Panc1 (cell line): Measurements from ENCODE around the gene NUDT16L1. TPM values are rescaled to one million over a fixed set of nuclear protein-coding genes. Genes with fewer than 3 reads are reported as not detected.

Source experiments
- ATAC-seq: fragments of 200-7000 bp; cut with Tn5 transposase; 2 replicates; pipeline ENCODE4 v1.9.1; 2020; ENCODE audit warnings: mild to moderate bottlenecking, moderate library complexity
- BruUV-seq: library from RNA; stranded (reverse); fragments of 400-500 nt; replicated peaks from 2 replicates; lab custom pipeline; 2021; lab: Mats Ljungman, UMichigan
- CTCF ChIA-PET: fragments of 300-600 bp; sonication (Branson Sonifier 250); formaldehyde crosslinking; loops from one replicate; lab custom pipeline; 2022; ENCODE audit warnings: antibody characterized with exemption; lab: Charles Lee
- POLR2A ChIA-PET: fragments of 300-600 bp; sonication (Branson Sonifier 250); formaldehyde crosslinking; loops from one replicate; lab custom pipeline; 2022; ENCODE audit warnings: antibody characterized with exemption; lab: Charles Lee
- DNase-seq: peaks from one replicate; pipeline ENCODE4 v3.0.0-alpha.2; 2010; ENCODE audit warnings: low read depth, low spot score
- H3K27ac ChIP-seq: 2 replicates; pipeline ENCODE4 v1.5.1; 2011; ENCODE audit warnings: mild to moderate bottlenecking, low read length, inconsistent platforms
- H3K27me3 ChIP-seq: fragments of 200-500 bp; sonication (Bioruptor generic); 2 replicates; pipeline ENCODE4 v1.6.0; 2014; ENCODE audit warnings: low read length, inconsistent platforms; ENCODE audit not compliant: control insufficient read depth, insufficient read depth
- H3K36me3 ChIP-seq: fragments of 200-500 bp; sonication (Bioruptor generic); 2 replicates; pipeline ENCODE4 v1.5.1; 2014; ENCODE audit warnings: inconsistent platforms, mild to moderate bottlenecking, low read length, moderate library complexity; ENCODE audit not compliant: control insufficient read depth, insufficient read depth
- H3K4me1 ChIP-seq: 2 replicates; pipeline ENCODE4 v1.5.1; 2011; ENCODE audit warnings: inconsistent platforms, mild to moderate bottlenecking, low read length, moderate library complexity; ENCODE audit not compliant: control insufficient read depth, insufficient read depth
- H3K4me3 ChIP-seq, 2 experiments: 2 replicates each; pipeline ENCODE4 v1.5.1; 2011 to 2012; ENCODE audit warnings: low read depth in 2 of 2, low read length in 2 of 2, mild to moderate bottlenecking in 2 of 2, inconsistent platforms in 1 of 2, moderate library complexity in 1 of 2
- H3K9me3 ChIP-seq: fragments of 200-500 bp; sonication (Bioruptor generic); 2 replicates; pipeline ENCODE4 v1.5.1; 2014; ENCODE audit warnings: low read depth, mild to moderate bottlenecking, inconsistent platforms, low read length, moderate library complexity; ENCODE audit not compliant: control insufficient read depth, insufficient read depth
- POLR2AphosphoS5 ChIP-seq: IDR thresholded peaks from 2 replicates; pipeline ENCODE4 v1.6.1; 2012; ENCODE audit warnings: mild to moderate bottlenecking, low read depth, low read length, moderate library complexity
- REST ChIP-seq, 2 experiments: IDR thresholded peaks; 2 replicates each; pipeline ENCODE4 v1.6.1; 2011 to 2012; ENCODE audit warnings: low read depth in 2 of 2, control low read depth in 1 of 2, low read length in 1 of 2, mild to moderate bottlenecking in 1 of 2, moderate library complexity in 1 of 2; ENCODE audit not compliant: insufficient read depth in 1 of 2
- SIN3A ChIP-seq: IDR thresholded peaks from 2 replicates; pipeline ENCODE4 v1.6.1; 2012; ENCODE audit warnings: low read depth, mild to moderate bottlenecking, low read length, moderate library complexity, borderline replicate concordance; ENCODE audit not compliant: insufficient read depth
- TCF7L2 ChIP-seq: IDR thresholded peaks from 2 replicates; pipeline ENCODE4 v1.6.1; 2011; ENCODE audit warnings: mild to moderate bottlenecking, low read depth, low read length, inconsistent platforms
- in situ Hi-C: cut with HindIII; loops from 2 replicates; pipeline ENCODE4 v1.10.0; 2016; ENCODE audit warnings: low sequenced_read_pairs, low pct_unique_long_range_greater_than_20kb
- intact Hi-C: fragments of 100-400 bp; cut with micrococcal nuclease; formaldehyde crosslinking; loops from one replicate; pipeline ENCODE4 v1.10.0; 2022; ENCODE audit not compliant: unreplicated experiment
- total RNA-seq: library from RNA; stranded (reverse); gene quantifications from one replicate; pipeline ENCODE4 v1.2.1, GENCODE V29; 2021; ENCODE audit not compliant: unreplicated experiment
- TF ChIP-seq, protein P1 (sequence below): fragments of 450-650 bp; IDR thresholded peaks from 2 replicates; pipeline ENCODE4 v1.5.1; 2017; ENCODE audit warnings: mild to moderate bottlenecking

NUDT16L1 gene
- total RNA-seq, 1 experiment from 2014 or later: 42.9 TPM

- no peak for TF ChIP-seq TCF7L2
- TF ChIP-seq POLR2AphosphoS5: no peak
- TF ChIP-seq, protein P1, sequence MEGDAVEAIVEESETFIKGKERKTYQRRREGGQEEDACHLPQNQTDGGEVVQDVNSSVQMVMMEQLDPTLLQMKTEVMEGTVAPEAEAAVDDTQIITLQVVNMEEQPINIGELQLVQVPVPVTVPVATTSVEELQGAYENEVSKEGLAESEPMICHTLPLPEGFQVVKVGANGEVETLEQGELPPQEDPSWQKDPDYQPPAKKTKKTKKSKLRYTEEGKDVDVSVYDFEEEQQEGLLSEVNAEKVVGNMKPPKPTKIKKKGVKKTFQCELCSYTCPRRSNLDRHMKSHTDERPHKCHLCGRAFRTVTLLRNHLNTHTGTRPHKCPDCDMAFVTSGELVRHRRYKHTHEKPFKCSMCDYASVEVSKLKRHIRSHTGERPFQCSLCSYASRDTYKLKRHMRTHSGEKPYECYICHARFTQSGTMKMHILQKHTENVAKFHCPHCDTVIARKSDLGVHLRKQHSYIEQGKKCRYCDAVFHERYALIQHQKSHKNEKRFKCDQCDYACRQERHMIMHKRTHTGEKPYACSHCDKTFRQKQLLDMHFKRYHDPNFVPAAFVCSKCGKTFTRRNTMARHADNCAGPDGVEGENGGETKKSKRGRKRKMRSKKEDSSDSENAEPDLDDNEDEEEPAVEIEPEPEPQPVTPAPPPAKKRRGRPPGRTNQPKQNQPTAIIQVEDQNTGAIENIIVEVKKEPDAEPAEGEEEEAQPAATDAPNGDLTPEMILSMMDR: no peak
- TF ChIP-seq REST (IDR thresholded peaks at IDR 0.05; ENCODE audit: insufficient read depth in 1 of 2, low read depth in 2 of 2, low read length in 1 of 2): no peak
- no peak for TF ChIP-seq SIN3A
- BruUV-seq: no TSS peak
- CTCF ChIA-PET: interaction anchor here (0.5 kb wide), 1 partner anchor 10 kb away, joined by 3 read pairs; no protein-coding TSS in a partner anchor
- Histone ChIP-seq H3K27me3 (no peaks in the 10 kb centered on the region), H3K36me3 (no peaks in the 10 kb centered on the region; the same call in 1 of the 2 replicates), H3K4me3 (no peak overlapping the region), H3K27ac (no peak overlapping the region), H3K4me1 (no peaks in the 10 kb centered on the region), H3K9me3 (no peaks in the 10 kb centered on the region)
- DNase-seq (no peak), ATAC-seq (no peak)
- intact Hi-C loops (no loop called here), in situ Hi-C loops (no loop called here)
- POLR2A ChIA-PET: no interaction called here
Observed at GRCh38 chr16:4659363-4660353, 33.7 kb upstream of the NUDT16L1 start.

- intact Hi-C loops: no loop called here
- no peak for ATAC-seq
- BruUV-seq: no TSS peak
Observed at GRCh38 chr16:4660454-4661007, 32.8 kb upstream of the NUDT16L1 start.

More at GRCh38 chr16:4660454-4661007, 32.8 kb upstream of the NUDT16L1 start:
- POLR2A ChIA-PET: no interaction called here
- H3K4me1 ChIP-seq: no peaks in the 10 kb centered on the region
- in situ Hi-C loops: no loop called here
- TF ChIP-seq TCF7L2 (no peak), SIN3A (no peak), REST (IDR thresholded peaks at IDR 0.05; ENCODE audit: insufficient read depth in 1 of 2, low read depth in 2 of 2, low read length in 1 of 2) (no peak), POLR2AphosphoS5 (no peak)
- TF ChIP-seq, protein P1: no peak
- CTCF ChIA-PET: interaction anchor here (0.5 kb wide), 1 partner anchor 9 kb away, joined by 3 read pairs; no protein-coding TSS in a partner anchor
- DNase-seq: no peak
- H3K27me3 ChIP-seq: no peaks in the 10 kb centered on the region
- H3K4me3 ChIP-seq: no peak overlapping the region
- H3K9me3 ChIP-seq: no peaks in the 10 kb centered on the region
- no peak overlapping the region for H3K27ac ChIP-seq
- H3K36me3 ChIP-seq: no peaks in the 10 kb centered on the region; the same call in 1 of the 2 replicates
